ENCODE data around the gene GLDN. TPM values are rescaled to one million over a fixed set of nuclear protein-coding genes. Genes with fewer than 3 reads are reported as not detected.
"Not testable (repeated sequence)": the region's sequence is repeated elsewhere in the genome, so short reads cannot be mapped to it uniquely, and the experiment has no call there.

GLDN gene
- total RNA-seq, 1 experiment from 2014 or later, result 0.82 TPM

GRCh38 chr15:51444112-51444511 lies 102.7 kb downstream of the GLDN start:
- H3K27ac Mint-ChIP-seq (ENCODE audit: unreplicated experiment), result no peak overlapping the region
- no peaks in the 10 kb centered on the region for H3K36me3 Mint-ChIP-seq (ENCODE audit: insufficient read depth, unreplicated experiment)
- H3K36me3 ChIP-seq (ENCODE audit: control insufficient read depth, insufficient read depth, low read length), result no peaks in the 10 kb centered on the region
- CTCF ChIA-PET, result no interaction called here
- DNase-seq, result no peak
- peaks cover 18% of the 10 kb centered on the region for H3K4me1 ChIP-seq
- H3K9me3 Mint-ChIP-seq (ENCODE audit: unreplicated experiment), result peaks cover 10% of the 10 kb centered on the region
- TF ChIP-seq, protein P1, sequence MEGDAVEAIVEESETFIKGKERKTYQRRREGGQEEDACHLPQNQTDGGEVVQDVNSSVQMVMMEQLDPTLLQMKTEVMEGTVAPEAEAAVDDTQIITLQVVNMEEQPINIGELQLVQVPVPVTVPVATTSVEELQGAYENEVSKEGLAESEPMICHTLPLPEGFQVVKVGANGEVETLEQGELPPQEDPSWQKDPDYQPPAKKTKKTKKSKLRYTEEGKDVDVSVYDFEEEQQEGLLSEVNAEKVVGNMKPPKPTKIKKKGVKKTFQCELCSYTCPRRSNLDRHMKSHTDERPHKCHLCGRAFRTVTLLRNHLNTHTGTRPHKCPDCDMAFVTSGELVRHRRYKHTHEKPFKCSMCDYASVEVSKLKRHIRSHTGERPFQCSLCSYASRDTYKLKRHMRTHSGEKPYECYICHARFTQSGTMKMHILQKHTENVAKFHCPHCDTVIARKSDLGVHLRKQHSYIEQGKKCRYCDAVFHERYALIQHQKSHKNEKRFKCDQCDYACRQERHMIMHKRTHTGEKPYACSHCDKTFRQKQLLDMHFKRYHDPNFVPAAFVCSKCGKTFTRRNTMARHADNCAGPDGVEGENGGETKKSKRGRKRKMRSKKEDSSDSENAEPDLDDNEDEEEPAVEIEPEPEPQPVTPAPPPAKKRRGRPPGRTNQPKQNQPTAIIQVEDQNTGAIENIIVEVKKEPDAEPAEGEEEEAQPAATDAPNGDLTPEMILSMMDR (IDR thresholded peaks at IDR 0.05; ENCODE audit: insufficient read depth in 1 of 2, low read depth in 1 of 2, low read length in 1 of 2, severe bottlenecking in 1 of 2, unreplicated experiment in 1 of 2), result no peak
- H3K27me3 Mint-ChIP-seq (ENCODE audit: insufficient read depth, unreplicated experiment), result no peaks in the 10 kb centered on the region
- H3K4me3 Mint-ChIP-seq (ENCODE audit: unreplicated experiment), result no peak overlapping the region
- intact Hi-C loops (cut with micrococcal nuclease; ENCODE audit: unreplicated experiment), result no loop called here
- H3K4me1 Mint-ChIP-seq (ENCODE audit: low read depth, unreplicated experiment), result peaks cover 14% of the 10 kb centered on the region
- H3K9me3 ChIP-seq, result peaks cover 7% of the 10 kb centered on the region; the same call in 1 of the 2 replicates
- H3K27me3 ChIP-seq (replicated peaks; ENCODE audit: control insufficient read depth, insufficient read depth, low read length), result no peaks in the 10 kb centered on the region
- POLR2A ChIA-PET, result no interaction called here
- no peak overlapping the region for H3K4me3 ChIP-seq (ENCODE audit: low read depth, low read length)
- no TSS peak for BruUV-seq (replicated peaks)

DNA sequence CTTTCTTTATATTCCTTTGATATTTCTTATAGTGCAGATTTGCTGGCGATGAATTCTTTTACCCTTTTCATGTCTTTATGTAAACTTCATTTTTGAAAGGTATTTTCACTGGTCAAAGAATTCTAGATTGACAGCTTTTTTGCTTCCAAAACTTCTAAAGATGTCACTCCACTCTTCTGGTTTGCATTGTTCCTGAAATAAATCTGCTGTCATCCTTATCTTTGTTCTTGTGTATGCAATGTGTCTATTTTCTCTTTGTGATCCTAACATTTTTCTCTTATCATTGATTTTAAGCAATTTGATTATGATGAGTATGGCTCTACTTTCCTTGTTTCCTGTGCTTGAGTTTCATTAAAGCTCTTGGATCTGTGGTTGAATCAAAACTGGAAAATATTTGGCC lies 103.4 kb downstream of the GLDN start:
- H3K27me3 Mint-ChIP-seq (ENCODE audit: insufficient read depth, unreplicated experiment), result no peaks in the 10 kb centered on the region
- TF ChIP-seq, protein P1 (IDR thresholded peaks at IDR 0.05; ENCODE audit: insufficient read depth in 1 of 2, low read depth in 1 of 2, low read length in 1 of 2, severe bottlenecking in 1 of 2, unreplicated experiment in 1 of 2), result no peak
- no peak for DNase-seq
- H3K4me3 ChIP-seq (ENCODE audit: low read depth, low read length), result no peak overlapping the region
- ChIA-PET CTCF (no interaction called here), POLR2A (no interaction called here)
- no peak overlapping the region for H3K4me3 Mint-ChIP-seq (ENCODE audit: unreplicated experiment)
- H3K9me3 Mint-ChIP-seq (ENCODE audit: unreplicated experiment), result peaks cover 9% of the 10 kb centered on the region
- H3K9me3 ChIP-seq, result peaks cover 7% of the 10 kb centered on the region; the same call in 1 of the 2 replicates
- H3K36me3 ChIP-seq (ENCODE audit: control insufficient read depth, insufficient read depth, low read length), result no peaks in the 10 kb centered on the region
- no peaks in the 10 kb centered on the region for H3K36me3 Mint-ChIP-seq (ENCODE audit: insufficient read depth, unreplicated experiment)
- no TSS peak for BruUV-seq (replicated peaks)
- H3K27me3 ChIP-seq (replicated peaks; ENCODE audit: control insufficient read depth, insufficient read depth, low read length), result no peaks in the 10 kb centered on the region
- peaks cover 14% of the 10 kb centered on the region for H3K4me1 Mint-ChIP-seq (ENCODE audit: low read depth, unreplicated experiment)
- H3K27ac Mint-ChIP-seq (ENCODE audit: unreplicated experiment), result no peak overlapping the region
- peaks cover 23% of the 10 kb centered on the region for H3K4me1 ChIP-seq
- intact Hi-C loops (cut with micrococcal nuclease; ENCODE audit: unreplicated experiment), result no loop called here

GRCh38 chr15:51446029-51446744 lies 104.7 kb downstream of the GLDN start:
- H3K9me3 ChIP-seq; DNase-seq; H3K27me3 ChIP-seq (replicated peaks; ENCODE audit: control insufficient read depth, insufficient read depth, low read length); POLR2A ChIA-PET; CTCF ChIA-PET; H3K36me3 Mint-ChIP-seq (ENCODE audit: insufficient read depth, unreplicated experiment); BruUV-seq (replicated peaks); intact Hi-C loops (cut with micrococcal nuclease; ENCODE audit: unreplicated experiment); H3K27me3 Mint-ChIP-seq (ENCODE audit: insufficient read depth, unreplicated experiment); H3K36me3 ChIP-seq (ENCODE audit: control insufficient read depth, insufficient read depth, low read length); H3K27ac Mint-ChIP-seq (ENCODE audit: unreplicated experiment); H3K9me3 Mint-ChIP-seq (ENCODE audit: unreplicated experiment); H3K4me3 Mint-ChIP-seq (ENCODE audit: unreplicated experiment); H3K4me3 ChIP-seq (ENCODE audit: low read depth, low read length): not testable (repeated sequence)
- peaks cover 25% of the 10 kb centered on the region for H3K4me1 ChIP-seq
- H3K4me1 Mint-ChIP-seq (ENCODE audit: low read depth, unreplicated experiment), result peaks cover 14% of the 10 kb centered on the region
